Measurements from ENCODE around the gene CAMTA1.

The CAMTA1 gene

DNA sequence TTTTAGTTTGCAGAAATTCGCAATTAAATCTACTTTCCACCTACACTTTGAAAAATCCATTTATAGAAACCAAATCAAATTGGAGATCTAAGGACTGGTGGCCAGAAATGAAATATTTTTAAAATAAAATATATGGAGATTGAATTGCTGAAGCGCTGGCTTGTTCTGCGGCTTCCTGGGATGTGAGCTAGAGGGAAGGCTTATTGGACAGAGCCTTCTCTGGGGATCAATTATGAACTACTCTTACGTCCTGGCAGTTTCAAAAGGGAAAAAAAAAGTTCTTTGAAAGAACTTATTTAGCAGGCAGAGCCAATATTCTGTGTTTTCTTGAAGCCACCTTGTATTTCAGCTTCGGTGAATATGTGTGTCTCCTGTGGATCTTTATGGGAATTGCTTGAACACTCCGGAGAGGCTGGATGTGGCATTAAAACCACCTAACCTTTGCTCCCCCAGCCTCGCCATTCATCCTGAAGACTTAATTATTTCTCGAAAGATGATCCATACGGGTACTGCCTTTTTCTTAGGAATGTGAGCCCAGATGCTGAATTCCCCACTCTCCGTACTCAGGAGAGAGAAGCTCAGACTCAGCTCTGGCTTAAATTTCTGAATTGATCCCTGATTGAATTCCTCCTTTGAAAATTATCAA is 506.9 kb downstream of the CAMTA1 start:
- in situ Hi-C loops (cut with MboI; ENCODE audit: low sequenced_read_pairs) = no loop called here

DNA sequence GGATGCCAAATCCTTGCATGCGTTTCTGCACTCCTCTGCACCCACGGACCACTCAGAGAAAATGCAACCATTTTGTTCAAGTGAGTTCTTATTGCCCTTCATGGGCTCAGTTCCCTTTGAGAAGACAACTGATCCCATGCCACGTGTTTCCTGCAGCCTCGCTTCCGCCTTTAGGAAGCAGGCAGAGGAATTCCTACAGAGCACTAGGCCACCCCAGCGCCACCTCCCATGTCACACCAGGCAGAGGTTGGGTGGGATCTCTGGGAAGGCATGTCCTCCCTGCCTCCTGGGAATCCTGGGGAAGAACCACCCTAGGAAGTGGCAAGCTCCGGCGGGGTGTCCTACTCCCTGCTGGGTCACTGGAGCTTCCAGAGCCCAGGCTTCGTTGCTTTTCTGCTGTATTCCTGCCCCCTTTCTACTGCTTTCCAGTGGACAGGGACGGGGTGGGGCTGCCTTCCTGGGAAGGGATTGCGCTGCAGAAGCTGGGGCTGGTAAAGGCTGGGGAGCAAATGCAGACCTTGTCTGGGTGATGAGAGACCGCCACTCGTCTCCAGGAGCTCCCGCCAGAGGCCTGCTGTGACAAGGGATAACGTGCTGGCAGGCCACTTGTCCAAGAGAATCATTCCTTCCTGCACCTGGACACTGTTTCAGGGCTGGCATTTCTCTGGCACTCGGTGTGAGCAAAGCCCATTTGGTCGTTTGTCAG is 507.6 kb downstream of the CAMTA1 start:
- in situ Hi-C loops (cut with MboI; ENCODE audit: low sequenced_read_pairs) = no loop called here

DNA sequence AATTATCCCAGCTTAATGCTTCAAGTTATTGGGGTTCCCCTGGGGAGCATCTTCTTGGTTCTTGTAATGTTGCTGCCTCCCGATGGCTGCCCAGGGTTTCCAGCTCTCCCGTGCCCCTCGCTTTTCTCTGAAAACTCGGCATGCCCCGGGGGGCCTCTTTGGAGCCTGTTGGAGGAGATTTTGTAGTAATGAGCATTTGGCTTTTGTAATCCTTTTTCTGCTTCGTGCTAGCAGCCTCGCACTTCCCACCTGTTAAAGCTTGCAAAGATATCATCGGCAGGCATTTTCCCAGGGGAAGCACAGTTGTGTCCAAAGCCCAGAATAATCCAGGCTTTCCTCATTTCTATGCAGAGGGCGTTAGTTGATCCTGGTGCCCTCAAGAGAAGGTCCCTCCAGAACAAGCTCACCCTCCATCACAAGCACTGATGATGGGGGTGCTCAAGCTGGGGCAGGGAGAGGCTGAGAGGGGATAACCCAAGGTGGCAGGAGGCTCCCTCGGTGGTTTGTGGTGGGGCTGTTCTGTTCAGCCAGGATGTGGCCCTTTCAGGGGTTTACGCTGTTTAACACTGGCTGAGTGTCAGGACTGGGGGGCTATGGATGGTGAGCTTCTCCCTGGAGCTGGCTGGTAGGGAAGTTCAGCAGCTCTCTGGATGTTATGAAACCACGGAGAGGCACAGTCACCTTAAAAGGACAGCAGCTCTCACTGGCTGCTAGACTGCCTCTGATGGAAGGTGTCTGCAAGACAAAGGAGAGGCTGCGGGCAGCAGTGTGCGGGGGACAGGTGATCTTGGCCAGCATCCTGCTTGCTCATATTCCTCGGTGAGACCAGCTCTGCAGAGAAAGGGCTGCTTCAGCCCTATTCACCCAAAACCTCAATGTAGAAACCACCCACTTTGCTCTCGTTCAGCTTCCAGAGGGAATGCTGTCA is 508.7 kb downstream of the CAMTA1 start:
- in situ Hi-C loops (cut with MboI; ENCODE audit: low sequenced_read_pairs) = no loop called here

DNA sequence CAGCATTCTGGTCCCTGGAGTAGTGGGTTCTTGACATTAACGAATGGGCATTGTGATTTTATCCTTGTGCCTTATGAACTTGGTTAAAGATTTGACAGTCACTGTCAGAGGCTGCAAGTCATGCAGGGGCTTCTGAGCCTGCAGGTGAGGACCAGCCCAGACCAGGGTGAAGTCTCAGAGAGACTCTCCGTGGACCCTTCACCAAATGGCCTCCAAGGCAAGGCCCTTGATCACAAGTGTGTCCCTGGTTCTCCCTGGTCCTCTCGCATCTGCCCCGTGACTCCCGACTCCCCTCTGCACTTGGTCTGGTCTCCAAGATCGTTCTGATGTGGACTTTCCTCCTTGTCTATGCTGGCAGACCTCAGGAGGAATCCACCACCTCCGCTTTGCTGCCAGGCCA is 509.4 kb downstream of the CAMTA1 start:
- in situ Hi-C loops (cut with MboI; ENCODE audit: low sequenced_read_pairs) = no loop called here

DNA sequence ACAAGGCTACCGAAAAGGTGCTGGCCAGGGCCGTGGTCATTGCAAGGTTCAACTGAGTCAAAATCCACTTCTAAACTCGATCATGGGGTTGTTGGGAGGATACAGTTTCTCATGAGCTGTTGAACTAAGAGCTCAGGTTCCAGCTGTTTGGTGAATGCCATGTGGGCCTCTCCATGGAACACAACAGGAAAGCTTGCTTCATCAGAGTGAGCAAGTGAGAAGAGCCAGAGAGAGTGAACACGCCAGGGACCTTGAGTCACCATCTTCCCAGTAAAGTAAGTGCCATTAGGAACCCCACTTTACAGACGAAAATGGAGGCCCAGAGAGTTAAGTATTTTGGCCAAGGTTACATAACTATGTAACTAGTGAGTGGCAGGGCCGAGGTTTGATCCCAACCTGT is 510.7 kb downstream of the CAMTA1 start:
- in situ Hi-C loops (cut with MboI; ENCODE audit: low sequenced_read_pairs) = no loop called here

DNA sequence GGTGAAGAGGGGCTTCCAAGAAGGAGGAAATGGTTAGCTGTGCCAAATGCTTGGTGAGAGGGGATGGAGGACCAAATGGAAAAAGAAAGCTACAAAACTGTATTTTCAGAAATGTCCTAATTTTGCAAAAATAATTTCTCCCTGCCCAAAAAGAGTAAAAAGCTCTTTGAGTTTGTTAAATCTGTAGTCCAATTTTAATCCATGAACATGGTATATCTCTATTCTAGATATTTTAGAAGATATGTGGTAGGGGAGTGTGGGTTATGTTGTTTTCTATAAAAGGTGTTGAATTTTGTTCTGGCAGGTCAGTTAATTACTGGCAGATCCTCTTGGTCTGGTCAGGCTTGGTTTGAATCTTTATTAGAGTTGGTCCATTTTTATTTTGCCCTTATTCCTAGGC is 511.7 kb downstream of the CAMTA1 start:
- in situ Hi-C loops (cut with MboI; ENCODE audit: low sequenced_read_pairs) = no loop called here

DNA sequence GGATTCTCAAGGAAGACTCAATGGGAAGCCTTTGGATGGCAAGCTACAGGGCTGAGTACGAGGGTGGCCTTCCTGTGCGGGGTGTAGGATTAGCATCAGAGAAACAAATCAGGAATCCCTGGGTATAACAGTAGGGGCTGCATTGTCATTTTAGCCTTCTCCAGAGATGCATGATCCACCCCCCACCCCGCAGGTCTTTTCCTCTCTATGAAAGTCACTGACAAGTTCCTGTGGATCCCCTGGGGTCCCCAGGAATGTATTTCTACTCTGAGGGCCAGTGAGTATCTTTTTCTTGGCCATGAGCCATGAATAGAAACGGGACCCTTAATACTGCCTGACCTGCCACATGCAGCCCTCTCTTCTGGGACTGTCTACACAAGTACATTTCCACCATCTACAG is 512.9 kb downstream of the CAMTA1 start:
- in situ Hi-C loops (cut with MboI; ENCODE audit: low sequenced_read_pairs) = no loop called here

DNA sequence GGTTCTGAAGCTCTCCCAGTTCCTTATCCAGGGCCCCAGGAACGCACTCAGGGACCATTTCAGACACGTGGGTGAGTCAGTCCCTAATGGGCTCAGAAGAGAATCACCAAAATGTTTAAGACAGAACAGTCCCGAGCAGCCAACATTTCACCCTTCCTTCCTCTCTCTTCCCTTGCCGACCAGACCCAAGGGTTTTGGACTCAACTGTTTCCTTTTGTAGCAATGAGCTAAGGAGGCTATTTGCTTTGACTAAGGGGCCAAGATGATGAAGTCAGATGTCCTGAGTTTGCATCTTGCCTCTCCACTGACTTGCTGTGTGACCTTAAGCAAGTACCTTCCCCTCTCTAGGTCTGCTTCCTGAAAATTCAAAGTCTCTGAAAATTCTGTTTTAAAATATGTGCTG is 513.5 kb downstream of the CAMTA1 start:
- in situ Hi-C loops (cut with MboI; ENCODE audit: low sequenced_read_pairs) = no loop called here

DNA sequence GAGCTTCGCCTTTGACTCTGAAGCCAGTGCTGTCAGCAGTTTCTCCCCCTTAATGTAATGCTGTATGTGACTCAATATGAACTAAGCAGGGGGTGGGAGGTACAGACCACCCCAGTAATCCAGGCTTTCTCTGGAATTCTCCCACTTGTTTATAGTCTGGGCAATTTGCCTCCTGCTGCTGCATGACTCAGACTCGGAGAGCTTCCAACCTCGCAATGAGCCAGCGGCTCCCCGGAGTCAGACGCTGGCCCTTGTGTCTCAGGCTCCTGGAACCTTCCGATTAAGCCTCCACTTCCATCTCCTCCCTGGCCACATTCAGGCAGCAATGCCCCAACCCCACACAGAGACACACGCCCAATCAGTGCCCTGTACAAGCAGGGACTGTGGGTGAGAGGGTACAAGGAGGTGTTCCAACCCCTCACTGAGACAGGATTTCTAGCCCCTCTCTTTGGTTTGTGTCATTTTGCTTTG is 514.1 kb downstream of the CAMTA1 start:
- in situ Hi-C loops (cut with MboI; ENCODE audit: low sequenced_read_pairs) = no loop called here

DNA sequence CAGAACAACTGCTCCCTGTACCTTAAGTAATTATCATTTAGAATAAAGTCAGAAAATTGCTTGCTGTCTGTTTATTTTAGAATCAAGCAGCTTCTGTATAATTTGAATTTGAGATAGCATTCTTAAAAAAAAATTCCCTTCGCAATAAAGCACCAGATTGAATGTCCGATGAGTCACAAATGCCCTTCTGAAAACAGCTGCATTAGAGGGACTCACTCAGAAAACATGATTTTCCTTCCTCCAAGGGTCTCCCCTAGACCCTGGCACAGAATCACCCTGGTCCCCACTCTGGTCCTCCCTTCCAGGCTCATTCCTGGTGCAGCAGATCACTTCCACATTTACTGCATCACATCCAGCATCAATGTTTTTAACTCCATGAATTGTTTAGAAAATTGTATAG is 514.7 kb downstream of the CAMTA1 start:
- in situ Hi-C loops (cut with MboI; ENCODE audit: low sequenced_read_pairs) = no loop called here

DNA sequence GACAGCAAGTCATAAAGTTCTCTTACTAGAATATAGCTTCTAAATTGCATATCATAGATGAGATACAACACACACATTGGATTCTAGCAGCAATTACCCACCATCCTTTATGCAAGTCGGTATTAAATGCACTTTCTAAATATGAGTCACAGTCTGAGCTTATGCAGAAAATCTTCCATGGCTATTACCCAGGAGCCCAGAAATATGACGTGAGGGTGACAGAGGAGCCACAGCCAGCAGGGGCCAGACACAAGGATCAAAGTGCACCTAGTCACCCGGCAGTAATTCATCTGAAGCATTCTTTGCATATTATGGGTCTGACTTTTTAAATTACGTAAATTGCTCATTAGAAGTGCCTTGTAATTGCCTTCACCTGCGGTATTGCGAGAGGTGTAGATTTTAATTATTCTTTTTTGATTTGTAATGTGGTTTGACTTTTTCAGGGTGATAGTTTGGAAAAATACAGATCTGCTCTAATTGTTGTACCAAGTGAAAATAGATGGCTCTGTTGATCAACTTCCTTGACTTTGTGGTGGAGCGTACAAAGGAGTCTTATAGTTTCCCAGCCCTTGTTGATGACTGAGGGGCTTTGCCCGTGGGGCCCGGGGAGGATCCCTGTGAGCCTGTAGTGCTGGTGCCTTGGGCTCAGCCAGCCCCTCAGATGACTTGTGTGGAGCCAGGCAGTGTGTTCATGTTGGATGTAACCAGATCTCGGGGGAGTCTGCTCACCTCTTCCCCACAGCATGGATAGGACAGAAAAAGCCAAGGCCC is 515.8 kb downstream of the CAMTA1 start:
- in situ Hi-C loops (cut with MboI; ENCODE audit: low sequenced_read_pairs) = no loop called here

DNA sequence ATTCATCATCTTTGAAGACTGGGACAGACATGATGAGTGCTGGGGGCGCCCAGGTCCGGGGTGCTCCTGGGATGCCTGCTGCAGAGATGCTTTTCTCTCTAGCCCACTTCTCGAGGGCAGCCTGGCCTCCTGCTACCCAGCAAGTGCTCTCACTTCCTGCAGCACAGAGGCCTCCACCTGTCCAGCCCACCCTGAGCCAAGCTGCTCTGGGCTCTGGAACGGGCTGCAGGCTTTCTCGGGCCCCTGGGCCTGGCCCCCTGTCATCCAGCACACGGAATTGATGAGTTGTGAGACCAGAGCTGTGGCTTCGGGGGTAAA is 516.4 kb downstream of the CAMTA1 start:
- in situ Hi-C loops (cut with MboI; ENCODE audit: low sequenced_read_pairs) = no loop called here

DNA sequence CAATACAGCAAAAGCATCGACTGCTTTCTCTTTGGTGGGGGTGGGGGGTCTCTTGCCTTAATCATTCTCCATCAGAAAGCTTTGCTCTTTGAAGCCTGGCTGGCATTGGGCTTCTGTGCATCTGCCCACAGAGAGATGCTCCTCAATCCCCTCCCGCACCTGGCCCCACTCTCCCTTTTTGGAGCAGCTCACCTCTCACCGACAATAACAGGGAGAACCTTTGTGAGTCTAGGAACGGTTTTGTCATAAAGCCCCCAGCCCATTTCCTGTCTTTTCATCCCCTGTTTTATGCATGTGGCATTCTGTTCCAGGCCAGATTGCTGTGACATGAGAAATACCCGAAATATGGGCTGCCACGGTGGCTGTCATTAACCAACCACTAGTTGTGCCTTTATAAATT is 516.9 kb downstream of the CAMTA1 start:
- in situ Hi-C loops (cut with MboI; ENCODE audit: low sequenced_read_pairs) = no loop called here

DNA sequence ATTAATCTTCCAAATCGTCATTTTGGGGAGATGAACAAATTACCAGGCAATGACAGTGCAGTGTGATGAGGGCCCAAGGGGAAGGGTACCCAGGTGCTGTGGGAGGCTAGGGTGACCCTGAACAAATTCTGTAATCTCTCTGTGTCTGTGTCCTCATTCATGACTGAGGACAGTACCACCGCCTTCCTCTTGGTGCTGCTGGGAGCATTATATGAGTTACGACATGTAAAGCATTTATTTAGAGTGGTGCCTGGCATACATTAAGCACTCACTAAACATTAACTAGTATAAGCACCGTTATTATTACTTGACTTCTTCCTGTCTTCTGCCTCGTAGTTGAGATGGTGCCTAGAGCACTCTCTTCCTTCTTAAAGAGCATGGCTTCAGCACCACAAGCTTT is 517.6 kb downstream of the CAMTA1 start:
- in situ Hi-C loops (cut with MboI; ENCODE audit: low sequenced_read_pairs) = no loop called here

DNA sequence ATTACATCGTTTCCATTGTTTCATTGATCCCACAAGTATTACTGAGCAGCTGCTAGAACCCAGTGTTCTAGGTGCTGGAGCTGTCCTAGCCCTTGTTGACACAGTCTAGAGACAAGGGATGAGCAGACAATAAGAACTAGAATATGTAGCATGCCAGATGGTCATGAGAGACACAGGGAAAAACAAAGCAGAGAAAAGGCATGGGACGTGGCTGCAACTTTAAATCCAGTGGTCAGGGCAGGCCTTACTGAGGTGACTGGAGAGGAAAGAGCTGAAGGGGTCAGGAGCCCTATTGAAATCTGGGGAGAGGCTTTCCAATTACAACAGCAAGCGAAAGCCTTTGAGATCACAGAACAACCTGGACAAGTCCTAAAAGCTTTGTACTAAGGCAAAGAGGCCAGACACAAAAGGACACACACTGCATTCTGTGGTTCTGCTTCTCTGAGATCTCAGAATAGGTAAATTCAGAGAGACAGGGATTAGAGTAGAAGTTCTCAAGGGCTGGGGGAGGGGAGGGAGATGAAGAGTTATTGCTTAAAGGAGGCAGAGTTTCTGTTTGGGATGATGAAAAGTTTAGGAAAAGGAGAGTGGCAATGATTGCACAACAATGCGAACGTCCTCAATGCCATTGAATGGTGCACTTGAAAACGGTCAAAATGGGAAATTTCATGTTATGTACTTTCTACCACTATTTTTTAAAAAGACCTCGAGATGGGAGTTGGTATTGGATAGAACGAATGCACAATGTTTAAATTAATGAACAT is 518.5 kb downstream of the CAMTA1 start:
- in situ Hi-C loops (cut with MboI; ENCODE audit: low sequenced_read_pairs) = no loop called here

DNA sequence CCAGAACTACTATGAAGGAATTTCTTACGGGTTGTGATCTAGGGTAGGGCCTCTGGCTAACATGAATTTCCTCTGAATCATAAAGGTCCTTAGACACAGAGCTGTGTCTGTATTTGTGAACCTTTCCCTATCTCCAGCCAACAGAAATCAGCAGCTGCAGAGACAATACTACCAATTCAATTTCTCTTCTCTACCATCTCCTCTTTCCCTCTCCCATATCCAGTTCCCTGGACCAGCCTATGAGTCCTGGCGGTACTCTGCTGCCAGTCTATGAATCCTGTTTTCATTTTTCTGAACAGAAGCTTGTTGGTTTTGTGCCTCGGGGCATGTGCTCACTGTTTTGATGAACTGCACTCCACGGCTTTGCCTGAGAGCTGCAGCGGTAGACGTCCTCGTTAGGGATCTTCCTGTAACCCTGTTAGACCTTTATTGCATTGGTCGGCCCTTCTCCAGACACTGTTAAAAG is 527.9 kb downstream of the CAMTA1 start:
- in situ Hi-C loops (cut with MboI; ENCODE audit: low sequenced_read_pairs) = no loop called here

DNA sequence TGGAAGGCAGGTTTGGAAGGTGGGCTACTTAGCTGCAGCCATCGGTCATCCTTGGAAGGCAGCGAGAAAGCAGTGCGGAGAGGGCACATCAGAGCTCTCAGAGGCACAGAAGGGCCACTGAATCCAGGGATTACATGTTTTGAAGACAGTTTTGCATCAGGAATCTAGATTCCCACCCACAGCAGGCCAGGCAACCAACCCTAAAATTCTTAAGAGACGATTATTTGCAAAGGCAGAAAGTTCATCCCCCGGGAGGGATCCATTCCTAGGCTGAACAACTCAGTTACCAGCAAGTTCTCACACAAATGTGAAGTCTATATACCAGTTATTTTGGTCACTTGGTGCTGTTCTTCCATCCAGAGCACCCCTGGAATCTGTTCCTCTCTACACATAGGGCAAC is 528.6 kb downstream of the CAMTA1 start:
- in situ Hi-C loops (cut with MboI; ENCODE audit: low sequenced_read_pairs) = no loop called here

DNA sequence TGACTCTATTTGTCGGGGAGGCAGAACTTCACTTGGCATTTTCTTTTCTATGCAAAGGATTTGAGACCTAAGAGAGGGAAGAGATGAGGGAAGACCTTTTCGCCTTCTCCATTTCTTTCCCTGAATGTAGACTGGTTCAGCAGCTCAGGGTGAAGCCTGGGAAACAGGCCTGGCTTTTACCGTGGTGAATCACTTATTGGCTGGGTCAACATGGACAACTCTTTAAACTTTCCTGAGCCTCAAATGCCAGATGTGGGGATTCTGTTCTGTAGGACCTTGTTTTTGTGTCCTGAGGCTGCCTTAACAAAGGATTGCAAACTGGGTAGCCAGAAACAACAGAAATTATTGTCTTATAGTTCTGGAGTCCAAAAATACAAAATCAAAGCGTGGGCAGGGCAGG is 530.1 kb downstream of the CAMTA1 start:
- in situ Hi-C loops (cut with MboI; ENCODE audit: low sequenced_read_pairs) = no loop called here

DNA sequence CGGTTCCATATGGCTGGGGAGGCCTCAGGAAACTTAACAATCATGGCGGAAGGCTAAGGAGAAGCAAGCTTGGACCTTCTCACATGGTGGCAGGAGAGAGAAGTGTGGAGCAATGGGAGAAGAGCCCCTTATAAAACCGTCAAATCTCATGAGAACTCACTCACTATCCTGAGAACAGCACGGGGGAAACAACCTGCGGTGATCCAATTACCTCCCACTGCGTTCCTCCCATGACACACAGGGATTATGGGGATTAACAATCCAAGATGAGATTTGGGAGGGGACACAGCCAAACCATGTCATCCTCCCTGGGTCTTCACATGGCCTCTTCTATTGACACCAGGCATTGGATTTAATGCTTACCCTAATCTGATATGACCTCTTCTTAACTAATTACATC is 530.7 kb downstream of the CAMTA1 start:
- in situ Hi-C loops (cut with MboI; ENCODE audit: low sequenced_read_pairs) = no loop called here

DNA sequence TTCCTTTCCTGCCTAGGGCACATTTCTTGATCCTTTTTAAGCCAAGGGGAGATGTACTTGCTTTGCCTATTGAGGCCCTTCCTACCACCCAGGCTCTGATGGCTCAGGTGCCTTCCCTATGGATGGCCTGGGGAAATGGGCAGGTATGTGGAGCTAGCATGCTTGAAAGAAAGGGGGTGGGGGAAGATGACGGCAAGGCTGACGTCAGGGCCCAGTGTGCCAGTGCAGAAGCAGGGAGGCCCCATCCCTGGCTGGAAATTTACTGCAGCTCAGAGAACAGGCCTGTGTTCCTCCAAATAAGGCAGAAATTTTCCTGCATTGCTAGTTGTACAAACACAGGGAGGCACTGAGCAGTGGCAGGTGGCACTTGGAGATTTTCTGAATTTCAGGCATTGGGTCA is 532.6 kb downstream of the CAMTA1 start:
- in situ Hi-C loops (cut with MboI; ENCODE audit: low sequenced_read_pairs) = no loop called here

All from HL-60/S4 treated with retinoic acid at 250 ng/mL for 4 days and 3 days (cell line).